Adrenal gland (tissue), 19 donors: ENCODE results near the gene ZNF366. TPM values are rescaled to one million over a fixed set of nuclear protein-coding genes. Genes with fewer than 3 reads are reported as not detected.
A peak's percentile ranks its signal among the peaks of the same experiment; 100 is the strongest.

Experiments used
- DNase-seq, 7 donors: peaks; one replicate each; pipeline ENCODE4 v3.0.0-alpha.2; 2019 to 2020
- H3K27ac ChIP-seq, 5 donors: fragments of 200-600 bp; sonication (generic) in 4 of 5; 1 replicate in 3 of 5; 2 replicates in 2 of 5; pipeline versions ENCODE4 v1.5.1 to v1.8.0; 2016 to 2020; ENCODE audit warnings: mild to moderate bottlenecking in 1 of 5
- H3K27me3 ChIP-seq: fragments of 200-600 bp; 2 replicates; pipeline ENCODE4 v1.8.0; 2021
- H3K36me3 ChIP-seq, 2 donors: fragments of 200-600 bp; replicated peaks in 1 of 2; 1 replicate in 1 of 2; 2 replicates in 1 of 2; pipeline versions ENCODE4 v1.5.1 to v1.8.0; 2018 to 2022
- H3K4me1 ChIP-seq, 2 donors: fragments of 200-600 bp; replicated peaks in 1 of 2; 1 replicate in 1 of 2; 2 replicates in 1 of 2; pipeline versions ENCODE4 v1.5.1 to v1.8.0; 2018 to 2021
- H3K4me3 ChIP-seq, 4 donors: fragments of 200-600 bp; sonication (generic) in 3 of 4; one replicate each; pipeline ENCODE4 v1.5.1; 2016 to 2018
- H3K9me3 ChIP-seq, 3 donors: fragments of 200-600 bp; sonication (generic) in 1 of 3; replicated peaks in 1 of 3; 1 replicate in 2 of 3; 2 replicates in 1 of 3; pipeline versions ENCODE4 v1.5.1 to v1.8.0; 2016 to 2021
- POLR2A ChIP-seq, 2 donors: fragments of 450-650 bp; IDR thresholded peaks; one replicate each; pipeline ENCODE4 v1.6.1; 2017; ENCODE audit warnings: antibody characterized with exemption in 2 of 2, mild to moderate bottlenecking in 2 of 2, moderate library complexity in 1 of 2
- WGBS, 4 donors: extraction: QIAGEN DNeasy Blood & Tissue Kit in 2 of 4; methylation state at CpG; one replicate each; pipeline versions ENCODE4 v1.1.5 to v1.1.7; 2013 to 2017; 5-methylcytosine and 5-hydroxymethylcytosine counted together
- intact Hi-C, 2 donors: fragments of 100-400 bp; cut with DNase I; formaldehyde crosslinking; loops; one replicate each; pipeline versions ENCODE4 v1.14.1 to v1.15.0; 2022 to 2023
- long read RNA-seq, 10 donors: library from polyadenylated mRNA in 3 of 10; unstranded in 2 of 10; stranded (forward) in 1 of 10; transcript quantifications; one replicate each; pipeline ENCODE4 v2.0.0 and lab custom pipeline, GENCODE V29; 2021 to 2026
- polyA plus RNA-seq, 3 donors: library from polyadenylated mRNA; stranded (reverse); fragments of 200-250 nt in 2 of 3; fragments of 350-450 nt in 1 of 3; fragmentation: Illumina TruSeq in 1 of 3; extraction: RNeasy Lipid Tissue Mini Kit (QIAGEN cat#74804) in 1 of 3; gene quantifications; one replicate each; pipeline ENCODE4 v1.2.3, GENCODE V29; 2013 to 2014
- total RNA-seq, 9 donors: library from RNA; depleted of rRNA in 4 of 9; stranded (reverse); fragments of >200 nt in 4 of 9; fragments of 120-200 nt in 1 of 9; fragmentation: NEBNext Ultra II Directional in 1 of 9; extraction: Animal tissue kit (Norgen Biotek cat#: 25700) in 1 of 9; gene quantifications; one replicate each; pipeline versions ENCODE4 v1.1.0 to v1.2.4, GENCODE V29; 2013 to 2023
- TF ChIP-seq, protein P1 (sequence below), 6 experiments: fragments of 450-650 bp in 4 of 6; fragments of 200-600 bp in 2 of 6; sonication (generic) in 1 of 6; IDR thresholded peaks; 1 replicate in 5 of 6; 2 replicates in 1 of 6; pipeline versions ENCODE4 v1.5.1 to v1.8.0; 2016 to 2021; ENCODE audit warnings: antibody characterized with exemption in 6 of 6, mild to moderate bottlenecking in 2 of 6, moderate library complexity in 1 of 6
- donor health status: healthy with polysubstance abuse.
- donor health status: Bipolar disorder and iron deficiency.
- donor health status: DM: yes; HTN: yes; CAD: no.
- donor health status: DM: no; HTN: no; CAD: no.
- donor health status: DM: no; HTN: no; CAD: no.
- donor health status: DM: yes; HTN: yes; CAD: no.

Gene ZNF366
- total RNA-seq (1 to 10 TPM; 1.6 to 5.3 (median 3.7) TPM), polyA plus RNA-seq (1 to 10 TPM in 2 of 3 donors, under 1 TPM in 1; 0.24 to 2.2 (median 1.3) TPM)
- long read RNA-seq, donor 1: 0 reads
- long read RNA-seq, donor 2, partial matches to known transcripts: 0 of 1 reads
- long read RNA-seq, donor 2, other reads (novel, unspliced or antisense): 0 of 1 reads
- long read RNA-seq, donor 3: 0 reads
- long read RNA-seq, donor 4: 0 reads
- long read RNA-seq, donor 5, transcript ZNF366-201 (5 exons, 3,830 nt): major isoform, 7 of 9 reads
- long read RNA-seq, donor 5, partial matches to known transcripts: 1 of 9 reads
- long read RNA-seq, donor 5, other reads (novel, unspliced or antisense): 1 of 9 reads
- long read RNA-seq, donor 6: 0 reads
- long read RNA-seq, donor 7: 0 reads
- long read RNA-seq, donor 8: 0 reads
- long read RNA-seq, donor 9: 0 reads
- long read RNA-seq, donor 10: 0 reads

GRCh38 chr5:72507231-72507906 lies at the start of gene ZNF366:
Gene ZNF366, minus strand, starts transcription at chr5:72507410. Its CDS starts 45,914 bp downstream, at chr5:72461496.
- peaks cover 0 to 10% of the 10 kb centered on the region in 2 donors for H3K4me1 ChIP-seq

GRCh38 chr5:72556351-72557166 lies 49.3 kb upstream of the ZNF366 start:
- H3K4me3 ChIP-seq: peak overlapping the region in 3 of 4 donors; percentile 21 to 46 (median 25)
- H3K36me3 ChIP-seq: no peaks in the 10 kb centered on the region
- intact Hi-C loops: no loop called here
- WGBS, 4 donors: 3 to 4% (median 4%) methylated on average over 25 to 42 of the region's 42 CpGs
- peak overlapping the region in 4 of 5 donors; percentile 4 to 86 (median 62) for H3K27ac ChIP-seq
- H3K9me3 ChIP-seq: no peaks in the 10 kb centered on the region
- peak; percentile 46 to 72 (median 60) for DNase-seq
- peak in 1 of 2 donors; percentile 18 for TF ChIP-seq POLR2A (IDR thresholded peaks at IDR 0.05)
- TF ChIP-seq, protein P1, sequence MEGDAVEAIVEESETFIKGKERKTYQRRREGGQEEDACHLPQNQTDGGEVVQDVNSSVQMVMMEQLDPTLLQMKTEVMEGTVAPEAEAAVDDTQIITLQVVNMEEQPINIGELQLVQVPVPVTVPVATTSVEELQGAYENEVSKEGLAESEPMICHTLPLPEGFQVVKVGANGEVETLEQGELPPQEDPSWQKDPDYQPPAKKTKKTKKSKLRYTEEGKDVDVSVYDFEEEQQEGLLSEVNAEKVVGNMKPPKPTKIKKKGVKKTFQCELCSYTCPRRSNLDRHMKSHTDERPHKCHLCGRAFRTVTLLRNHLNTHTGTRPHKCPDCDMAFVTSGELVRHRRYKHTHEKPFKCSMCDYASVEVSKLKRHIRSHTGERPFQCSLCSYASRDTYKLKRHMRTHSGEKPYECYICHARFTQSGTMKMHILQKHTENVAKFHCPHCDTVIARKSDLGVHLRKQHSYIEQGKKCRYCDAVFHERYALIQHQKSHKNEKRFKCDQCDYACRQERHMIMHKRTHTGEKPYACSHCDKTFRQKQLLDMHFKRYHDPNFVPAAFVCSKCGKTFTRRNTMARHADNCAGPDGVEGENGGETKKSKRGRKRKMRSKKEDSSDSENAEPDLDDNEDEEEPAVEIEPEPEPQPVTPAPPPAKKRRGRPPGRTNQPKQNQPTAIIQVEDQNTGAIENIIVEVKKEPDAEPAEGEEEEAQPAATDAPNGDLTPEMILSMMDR (IDR thresholded peaks at IDR 0.05): peak in 1 of 6 experiments; percentile 9
- no peaks in the 10 kb centered on the region for H3K27me3 ChIP-seq
- peaks cover 6 to 19% of the 10 kb centered on the region in 2 donors for H3K4me1 ChIP-seq

More at GRCh38 chr5:72507231-72507906, at the start of gene ZNF366:
- no peaks in the 10 kb centered on the region for H3K36me3 ChIP-seq
- no peaks in the 10 kb centered on the region for H3K9me3 ChIP-seq
- 55 to 59% (median 57%) methylated on average over 9 of the region's 9 CpGs for WGBS, 4 donors
- no peak for DNase-seq
- H3K27me3 ChIP-seq: no peaks in the 10 kb centered on the region
- peak within 1 kb of the TSS in 1 of 4 donors; percentile 13 for H3K4me3 ChIP-seq
- intact Hi-C loops: no loop called here
- TF ChIP-seq, protein P1 (IDR thresholded peaks at IDR 0.05): no peak
- TF ChIP-seq POLR2A (IDR thresholded peaks at IDR 0.05): no peak
- H3K27ac ChIP-seq: peak within 1 kb of the TSS in 3 of 5 donors; percentile 0 to 56 (median 32)

DNA sequence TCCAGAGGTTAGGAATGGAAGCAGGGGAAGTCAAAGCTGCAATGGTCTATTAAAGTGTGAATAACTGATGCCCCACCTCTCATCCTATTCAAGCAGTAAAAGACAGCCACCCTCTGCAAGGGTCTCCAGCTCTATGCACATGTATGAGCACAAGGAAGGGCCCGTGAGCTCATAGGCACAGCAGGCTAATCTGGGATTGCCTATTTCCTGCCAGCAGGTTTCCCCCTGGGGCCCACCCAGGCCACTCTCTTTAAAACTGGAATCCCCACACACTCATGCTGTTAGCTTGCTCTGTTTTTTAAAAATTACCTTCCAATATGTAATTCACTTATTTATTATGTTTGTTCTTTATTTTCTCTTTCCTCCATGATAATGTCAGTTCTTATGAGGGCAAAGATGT lies 48.7 kb upstream of the ZNF366 start:
- Histone ChIP-seq H3K4me3 (peak overlapping the region in 1 of 4 donors; percentile 21), H3K36me3 (no peaks in the 10 kb centered on the region), H3K27ac (peak overlapping the region in 3 of 5 donors; percentile 4 to 86 (median 79)), H3K9me3 (no peaks in the 10 kb centered on the region), H3K27me3 (no peaks in the 10 kb centered on the region), H3K4me1 (peaks cover 6 to 19% of the 10 kb centered on the region in 2 donors)
- intact Hi-C loops: no loop called here
- no peak for DNase-seq
- WGBS, 4 donors: 57 to 87% (median 69%) methylated on average over 1 of the region's 1 CpG
- TF ChIP-seq, protein P1 (IDR thresholded peaks at IDR 0.05): no peak
- TF ChIP-seq POLR2A (IDR thresholded peaks at IDR 0.05): no peak
